Measurements from ENCODE around the gene ATG7.
"Not testable (repeated sequence)": the region's sequence is repeated elsewhere in the genome, so short reads cannot be mapped to it uniquely, and the experiment has no call there.

ATG7 gene

DNA sequence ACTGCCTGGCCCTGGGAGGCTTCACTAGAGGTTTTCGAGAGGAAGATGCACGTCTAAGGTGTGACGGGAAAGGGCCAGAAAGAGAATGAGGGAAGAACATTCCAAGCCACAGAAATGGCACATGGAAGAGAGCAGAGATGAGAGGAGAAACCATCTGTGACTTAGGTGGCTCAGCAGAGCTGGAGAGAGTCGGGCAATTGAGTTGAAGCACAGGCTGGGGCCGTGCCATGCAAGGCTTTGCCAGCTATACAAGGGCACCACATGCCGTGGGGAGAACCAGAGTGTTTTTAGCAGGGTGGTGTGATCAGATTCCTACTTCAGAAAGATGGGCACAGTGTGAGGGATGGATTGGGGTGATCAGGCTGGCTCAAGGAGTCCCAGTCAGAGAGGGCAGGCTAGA lies 245.4 kb downstream of the ATG7 start:
- Mint-ChIP-seq H3K27ac (no peak overlapping the region), H3K9me3 (no peaks in the 10 kb centered on the region), H3K36me3 (ENCODE audit: low read depth) (peaks cover 2% of the 10 kb centered on the region), H3K4me3 (no peak overlapping the region), H3K27me3 (ENCODE audit: low read depth) (no peaks in the 10 kb centered on the region), H3K4me1 (ENCODE audit: low read depth) (peaks cover 6% of the 10 kb centered on the region)

DNA sequence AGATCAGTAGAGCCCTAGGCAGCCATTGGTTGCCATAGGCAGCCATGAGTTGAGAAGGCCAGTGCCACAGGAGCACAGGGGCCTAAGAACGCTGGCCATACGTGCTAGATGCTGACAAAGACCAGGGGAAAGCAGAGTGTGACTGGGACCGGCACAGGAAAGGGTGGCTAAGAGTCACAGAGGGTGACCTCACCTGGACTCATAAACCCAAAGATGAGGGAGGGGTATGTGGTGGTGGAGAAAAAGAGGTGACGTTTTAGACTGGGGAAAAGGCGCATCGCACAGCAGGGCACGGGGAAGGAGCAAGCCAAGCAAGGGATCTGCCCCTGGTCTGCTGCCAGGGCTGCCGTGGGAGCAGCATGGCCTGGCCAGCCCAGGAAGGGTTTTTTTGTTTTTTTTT lies 249.0 kb downstream of the ATG7 start:
- no peak overlapping the region for H3K4me3 Mint-ChIP-seq
- no peaks in the 10 kb centered on the region for H3K9me3 Mint-ChIP-seq
- no peak overlapping the region for H3K27ac Mint-ChIP-seq

GRCh38 chr3:11522398-11522715 lies 250.2 kb downstream of the ATG7 start:
- Mint-ChIP-seq H3K4me3 (no peak overlapping the region), H3K4me1 (ENCODE audit: low read depth) (peaks cover 2% of the 10 kb centered on the region), H3K27me3 (ENCODE audit: low read depth) (no peaks in the 10 kb centered on the region), H3K27ac (no peak overlapping the region), H3K36me3 (ENCODE audit: low read depth) (no peaks in the 10 kb centered on the region), H3K9me3 (no peaks in the 10 kb centered on the region)

More for the DNA sequence above, 249.0 kb downstream of the ATG7 start:
- Mint-ChIP-seq H3K27me3 (ENCODE audit: low read depth) (no peaks in the 10 kb centered on the region), H3K4me1 (ENCODE audit: low read depth) (peaks cover 2% of the 10 kb centered on the region), H3K36me3 (ENCODE audit: low read depth) (no peaks in the 10 kb centered on the region)

DNA sequence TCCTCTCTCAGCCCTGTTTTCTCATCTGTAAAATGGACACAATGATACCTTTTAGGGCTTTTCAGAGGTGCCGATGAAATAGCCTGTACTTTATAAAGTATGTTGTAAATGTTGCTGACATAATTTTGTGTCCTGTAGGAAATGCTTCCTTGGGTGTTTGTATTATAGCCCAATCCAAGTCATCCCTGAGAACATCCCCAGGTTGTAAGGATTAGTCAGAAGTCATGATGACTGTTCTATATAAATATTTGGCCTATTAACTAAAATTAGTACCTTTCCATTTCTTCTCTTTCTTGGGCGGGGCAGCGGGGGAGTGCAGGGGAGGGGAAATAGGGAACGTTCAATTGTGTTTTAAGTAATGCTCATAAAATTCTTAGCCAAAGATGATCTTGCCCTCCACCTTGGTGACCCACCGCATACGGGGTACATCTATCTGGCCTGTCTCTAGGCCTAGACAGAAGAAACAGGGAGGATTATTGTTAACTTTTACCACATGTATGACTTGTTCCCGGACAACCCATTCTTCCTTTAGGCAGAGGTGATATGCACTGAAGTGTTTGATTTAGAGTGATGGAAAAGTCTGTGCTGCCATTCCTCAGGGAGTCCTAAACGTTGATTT lies 250.9 kb downstream of the ATG7 start:
- Mint-ChIP-seq H3K9me3 (peaks cover 3% of the 10 kb centered on the region), H3K36me3 (ENCODE audit: low read depth) (no peaks in the 10 kb centered on the region), H3K27me3 (ENCODE audit: low read depth) (no peaks in the 10 kb centered on the region), H3K4me1 (ENCODE audit: low read depth) (peaks cover 2% of the 10 kb centered on the region), H3K4me3 (no peak overlapping the region), H3K27ac (no peak overlapping the region)

- Mint-ChIP-seq H3K9me3 (peaks cover 3% of the 10 kb centered on the region), H3K4me3 (no peak overlapping the region), H3K27me3 (ENCODE audit: low read depth) (no peaks in the 10 kb centered on the region), H3K27ac (no peak overlapping the region), H3K4me1 (ENCODE audit: low read depth) (peaks cover 2% of the 10 kb centered on the region), H3K36me3 (ENCODE audit: low read depth) (no peaks in the 10 kb centered on the region)
Observed at GRCh38 chr3:11523572-11524101, 251.4 kb downstream of the ATG7 start.

DNA sequence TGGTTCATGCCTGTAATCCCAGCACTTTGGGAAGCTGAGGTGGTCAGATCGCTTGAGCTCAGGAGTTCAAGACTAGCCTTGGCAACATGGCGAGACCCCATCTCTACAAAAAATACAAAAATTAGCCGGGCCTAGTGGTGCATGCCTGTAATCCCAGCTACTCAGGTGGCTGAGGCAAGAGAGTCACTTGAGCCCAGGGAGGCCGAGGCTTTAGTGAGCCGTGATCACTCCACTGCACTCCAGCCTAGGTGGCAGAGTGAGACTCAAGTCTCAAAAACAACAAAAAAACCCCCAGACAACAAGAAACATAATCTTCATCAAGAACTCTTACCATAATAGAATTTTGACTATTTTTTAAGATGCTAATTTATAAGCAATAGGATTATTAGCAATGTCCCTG lies 253.9 kb downstream of the ATG7 start:
- H3K36me3 Mint-ChIP-seq (ENCODE audit: low read depth); H3K4me1 Mint-ChIP-seq (ENCODE audit: low read depth); H3K4me3 Mint-ChIP-seq; H3K27ac Mint-ChIP-seq; H3K9me3 Mint-ChIP-seq; H3K27me3 Mint-ChIP-seq (ENCODE audit: low read depth): not testable (repeated sequence)

DNA sequence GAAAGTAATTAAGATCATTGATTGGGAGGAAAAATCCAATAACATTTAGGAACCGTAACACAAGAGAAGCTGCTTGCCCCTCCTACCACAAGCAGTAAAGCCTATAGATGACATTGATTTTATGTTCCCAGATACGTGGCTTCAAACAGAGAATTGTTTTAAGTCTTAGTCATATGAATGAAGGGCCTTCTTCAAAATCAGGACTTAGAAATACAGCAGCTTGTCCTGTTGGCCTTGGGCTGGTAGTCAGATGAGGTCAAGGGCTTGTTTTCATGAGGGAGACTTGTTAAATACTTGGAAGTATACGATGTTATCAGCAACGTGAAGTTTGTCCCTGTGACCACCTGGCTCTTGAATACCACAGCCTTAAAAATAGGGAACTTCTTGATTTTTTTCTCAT lies 257.1 kb downstream of the ATG7 start:
- H3K9me3 Mint-ChIP-seq: peaks cover 3% of the 10 kb centered on the region
- H3K4me1 Mint-ChIP-seq (ENCODE audit: low read depth): peaks cover 3% of the 10 kb centered on the region
- H3K27me3 Mint-ChIP-seq (ENCODE audit: low read depth): no peaks in the 10 kb centered on the region
- H3K36me3 Mint-ChIP-seq (ENCODE audit: low read depth): no peaks in the 10 kb centered on the region
- no peak overlapping the region for H3K4me3 Mint-ChIP-seq
- no peak overlapping the region for H3K27ac Mint-ChIP-seq

- H3K4me1 Mint-ChIP-seq (ENCODE audit: low read depth): peaks cover 3% of the 10 kb centered on the region
- no peaks in the 10 kb centered on the region for H3K27me3 Mint-ChIP-seq (ENCODE audit: low read depth)
Observed at GRCh38 chr3:11530153-11530721, 258.0 kb downstream of the ATG7 start.

GRCh38 chr3:11532931-11533391 lies 260.8 kb downstream of the ATG7 start:
- Mint-ChIP-seq H3K27me3 (ENCODE audit: low read depth) (no peaks in the 10 kb centered on the region), H3K4me1 (ENCODE audit: low read depth) (peaks cover 3% of the 10 kb centered on the region), H3K9me3 (peaks cover 1% of the 10 kb centered on the region), H3K27ac (no peak overlapping the region), H3K36me3 (ENCODE audit: low read depth) (no peaks in the 10 kb centered on the region), H3K4me3 (no peak overlapping the region)

More at GRCh38 chr3:11530153-11530721, 258.0 kb downstream of the ATG7 start:
- H3K27ac Mint-ChIP-seq: no peak overlapping the region
- peaks cover 3% of the 10 kb centered on the region for H3K9me3 Mint-ChIP-seq
- no peaks in the 10 kb centered on the region for H3K36me3 Mint-ChIP-seq (ENCODE audit: low read depth)
- H3K4me3 Mint-ChIP-seq: no peak overlapping the region

DNA sequence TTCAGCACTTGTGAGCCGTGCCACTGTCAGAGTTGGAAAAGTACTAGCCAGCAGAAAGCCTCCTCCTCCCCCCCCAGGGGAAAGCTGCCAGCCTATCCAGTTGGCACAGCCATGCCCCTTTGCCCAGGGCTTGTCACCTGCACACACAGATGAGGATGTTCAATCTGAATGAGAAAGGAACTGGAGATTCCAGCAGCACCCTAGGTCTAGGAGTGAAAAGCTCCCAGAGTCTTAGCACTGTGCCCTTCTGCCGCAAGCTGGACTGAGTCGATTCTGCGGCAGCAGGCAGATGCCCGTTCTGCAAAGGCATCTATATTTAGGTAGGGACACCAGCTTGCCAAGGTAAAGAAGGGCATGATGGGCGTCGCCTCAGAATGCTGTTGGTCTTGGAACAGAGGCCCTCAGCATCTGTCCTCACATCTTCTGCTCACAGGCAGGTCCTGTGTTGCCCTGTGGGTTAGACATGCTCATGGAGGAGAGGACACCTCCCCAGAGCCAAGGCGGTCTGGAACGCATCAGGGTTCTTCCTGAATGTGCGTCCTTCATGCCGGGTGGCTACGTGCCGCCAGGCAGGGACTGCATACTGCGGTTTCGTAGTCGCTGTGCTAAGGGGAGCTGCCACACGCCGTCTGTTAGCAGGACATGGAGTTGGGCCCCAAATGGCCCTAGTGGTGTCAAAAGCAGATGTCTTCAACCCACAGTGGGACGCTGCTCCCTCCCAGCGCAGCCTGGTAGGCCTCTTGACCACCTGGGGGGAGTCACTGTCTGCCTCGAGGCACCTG lies 262.0 kb downstream of the ATG7 start:
- Mint-ChIP-seq H3K27me3 (ENCODE audit: low read depth) (no peaks in the 10 kb centered on the region), H3K27ac (no peak overlapping the region), H3K4me3 (no peak overlapping the region), H3K4me1 (ENCODE audit: low read depth) (peaks cover 3% of the 10 kb centered on the region), H3K9me3 (no peaks in the 10 kb centered on the region), H3K36me3 (ENCODE audit: low read depth) (no peaks in the 10 kb centered on the region)

DNA sequence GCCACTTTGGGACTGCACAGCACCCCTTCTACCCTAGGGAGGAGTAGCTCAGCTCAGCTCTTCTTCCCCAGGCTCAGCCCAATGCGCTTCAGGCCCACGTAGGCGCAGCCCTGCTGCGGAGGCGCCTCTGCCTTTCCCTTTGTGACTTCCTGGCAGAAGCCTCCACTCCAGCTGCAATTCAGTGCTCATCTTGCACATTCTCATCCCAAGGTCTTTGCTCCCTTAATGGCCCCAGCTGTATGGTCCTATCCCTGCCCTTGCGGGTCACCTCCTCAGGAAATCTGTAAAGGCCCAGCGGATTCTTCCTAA lies 262.6 kb downstream of the ATG7 start:
- Mint-ChIP-seq H3K27ac (no peak overlapping the region), H3K9me3 (no peaks in the 10 kb centered on the region), H3K4me3 (no peak overlapping the region), H3K4me1 (ENCODE audit: low read depth) (peaks cover 3% of the 10 kb centered on the region), H3K36me3 (ENCODE audit: low read depth) (no peaks in the 10 kb centered on the region), H3K27me3 (ENCODE audit: low read depth) (no peaks in the 10 kb centered on the region)

DNA sequence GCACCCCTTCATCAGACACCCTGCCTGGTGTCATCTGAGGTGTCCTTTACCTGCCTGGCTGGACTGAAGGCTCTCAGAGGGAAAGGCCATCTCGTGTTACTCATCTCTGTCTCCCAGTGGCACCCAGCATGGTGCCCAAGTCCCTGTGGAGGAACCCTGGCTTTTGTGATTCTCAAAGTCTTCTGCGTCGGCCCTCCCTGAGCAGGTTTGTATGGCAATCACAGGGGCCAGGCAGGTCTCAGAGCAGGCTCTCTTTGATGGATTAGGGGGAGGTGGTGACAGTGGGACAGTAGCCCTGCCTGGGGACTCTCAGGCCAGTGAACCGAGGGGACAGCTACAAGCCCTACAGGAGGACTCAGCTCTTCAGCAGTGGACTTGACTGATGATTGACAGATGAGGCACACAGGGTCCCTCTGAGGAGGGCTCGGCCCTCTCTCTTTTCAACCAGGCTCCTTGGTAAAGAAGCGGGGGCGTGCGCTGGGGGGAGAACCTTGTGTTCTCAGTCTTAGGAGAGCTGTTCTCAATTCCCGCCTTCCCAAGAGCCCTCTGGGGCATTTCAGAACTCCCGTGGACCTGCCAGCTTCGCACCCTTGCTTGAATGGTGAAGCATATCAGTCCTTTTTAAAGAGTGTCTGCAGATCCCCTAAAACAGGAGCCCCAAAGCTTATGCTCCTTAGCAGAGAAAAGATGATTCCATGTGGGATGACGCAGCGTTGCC lies 263.2 kb downstream of the ATG7 start:
- Mint-ChIP-seq H3K4me1 (ENCODE audit: low read depth) (peaks cover 3% of the 10 kb centered on the region), H3K27me3 (ENCODE audit: low read depth) (no peaks in the 10 kb centered on the region), H3K9me3 (no peaks in the 10 kb centered on the region), H3K27ac (no peak overlapping the region), H3K4me3 (no peak overlapping the region), H3K36me3 (ENCODE audit: low read depth) (no peaks in the 10 kb centered on the region)

DNA sequence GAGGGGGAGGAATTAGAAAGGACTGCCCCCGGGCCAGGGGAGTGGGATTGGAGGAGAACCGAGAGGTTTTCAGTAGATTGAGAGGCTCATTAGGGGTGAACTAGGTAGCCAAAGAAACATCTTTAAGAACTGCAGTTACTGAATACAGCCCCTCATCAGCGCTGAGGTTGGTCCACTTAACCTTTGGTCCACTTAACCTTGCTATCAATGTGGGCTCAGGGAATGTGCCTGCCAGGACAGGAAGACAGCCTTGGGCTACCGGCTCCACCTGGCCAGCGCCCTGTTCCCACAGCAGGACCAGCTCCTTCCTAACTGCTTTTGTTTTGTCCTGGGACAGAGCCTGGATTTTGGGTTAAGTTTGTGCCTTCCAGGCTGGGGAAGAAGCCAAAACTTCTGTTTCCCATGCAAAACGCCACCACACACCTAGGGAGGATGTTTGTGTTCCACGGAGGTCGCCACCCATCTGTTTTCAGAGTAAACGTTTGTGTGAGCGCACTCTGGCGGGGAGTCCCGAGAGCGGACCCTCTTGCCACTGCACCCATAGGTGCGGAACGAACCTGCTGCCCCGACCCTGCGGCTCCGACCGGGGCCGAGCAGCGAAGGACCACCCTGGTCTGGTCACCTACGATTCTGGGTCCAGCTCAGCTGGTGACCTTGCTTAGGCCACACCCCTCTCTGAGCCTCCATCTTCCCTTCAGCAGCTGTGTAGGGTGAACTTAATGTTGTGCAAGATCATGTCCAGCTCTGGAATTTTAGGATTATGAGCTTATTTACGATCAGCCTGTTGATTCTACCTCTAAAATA lies 264.1 kb downstream of the ATG7 start:
- H3K4me1 Mint-ChIP-seq (ENCODE audit: low read depth): peaks cover 3% of the 10 kb centered on the region
- H3K4me3 Mint-ChIP-seq: no peak overlapping the region

GRCh38 chr3:11536936-11537612 lies 264.9 kb downstream of the ATG7 start:
- no peaks in the 10 kb centered on the region for H3K27me3 Mint-ChIP-seq (ENCODE audit: low read depth)

More for the DNA sequence above, 264.1 kb downstream of the ATG7 start:
- Mint-ChIP-seq H3K27me3 (ENCODE audit: low read depth) (no peaks in the 10 kb centered on the region), H3K36me3 (ENCODE audit: low read depth) (no peaks in the 10 kb centered on the region), H3K27ac (no peak overlapping the region), H3K9me3 (no peaks in the 10 kb centered on the region)

More at GRCh38 chr3:11536936-11537612, 264.9 kb downstream of the ATG7 start:
- Mint-ChIP-seq H3K36me3 (ENCODE audit: low read depth) (no peaks in the 10 kb centered on the region), H3K27ac (no peak overlapping the region), H3K4me1 (ENCODE audit: low read depth) (peaks cover 1% of the 10 kb centered on the region), H3K9me3 (no peaks in the 10 kb centered on the region), H3K4me3 (no peak overlapping the region)
